NCI-H2196 (cell line): Measurements from ENCODE around the gene SERPING1.

Source experiments
- DNase-seq: peaks from one replicate; lab custom pipeline; 2025; ENCODE audit not compliant: unreplicated experiment; lab: John Stamatoyannopoulos, UW

Gene SERPING1

GRCh38 chr11:57597916-57598830, 688 bp downstream of the SERPING1 start:
- DNase-seq = no peak

- no peak for DNase-seq
Observed at GRCh38 chr11:57598831-57599155, 1.3 kb downstream of the SERPING1 start.

GRCh38 chr11:57599381-57599780, 1.9 kb downstream of the SERPING1 start:
- DNase-seq = no peak

- DNase-seq = no peak
Observed at GRCh38 chr11:57601297-57601696, 3.8 kb downstream of the SERPING1 start.

DNA sequence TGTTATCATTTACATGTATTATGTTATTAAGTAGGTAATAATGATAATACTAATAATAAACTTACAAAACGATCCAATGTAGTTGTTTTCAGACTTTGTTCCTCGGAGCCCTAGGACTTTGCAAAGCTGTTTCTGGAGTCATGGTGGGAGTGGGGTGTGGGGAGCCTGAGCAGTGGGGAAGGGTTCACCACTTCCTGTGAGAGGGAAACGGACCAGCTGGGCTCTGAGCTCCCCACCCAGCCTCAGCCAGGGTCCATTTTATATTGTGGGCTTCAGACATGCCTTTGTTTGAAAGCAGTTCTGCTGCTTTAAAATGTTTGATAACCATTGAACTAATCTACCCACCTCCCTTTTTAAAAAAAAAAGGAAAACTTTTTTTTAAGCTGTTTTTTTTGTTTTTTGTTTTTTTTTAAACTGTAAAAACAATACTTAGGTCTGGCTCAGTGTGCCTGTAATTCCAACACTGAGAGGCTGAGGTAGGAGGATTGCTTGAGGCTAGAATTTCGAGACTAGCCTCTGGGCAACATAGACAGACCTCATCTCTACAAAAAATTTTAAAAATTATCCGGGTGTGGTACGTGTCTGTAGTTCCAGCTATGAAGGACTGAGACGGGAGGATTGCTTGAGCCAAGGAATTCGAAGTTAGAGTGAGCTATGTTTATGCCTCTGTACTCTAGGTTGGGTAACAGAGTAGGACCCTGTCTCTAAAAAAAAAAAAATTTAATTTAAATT, 7.0 kb downstream of the SERPING1 start:
- no peak for DNase-seq

DNA sequence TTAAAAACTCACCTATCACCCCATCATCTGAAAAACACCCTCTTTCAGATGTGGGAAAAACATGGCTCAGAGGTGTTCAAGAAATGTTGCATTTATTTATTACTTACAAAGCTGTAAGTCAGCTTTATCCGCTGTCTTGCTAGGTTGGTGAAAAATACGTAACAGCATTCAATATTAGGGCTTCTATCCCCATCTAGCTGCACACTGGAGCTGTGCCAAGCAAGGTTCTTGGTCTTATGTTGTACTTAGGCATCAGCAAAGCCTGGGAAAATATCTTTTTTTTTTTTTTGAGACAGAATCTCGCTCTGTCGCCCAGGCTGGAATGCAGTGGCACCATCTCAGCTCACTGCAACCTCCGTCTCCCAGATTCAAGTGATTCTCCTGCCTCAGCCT, 7.5 kb downstream of the SERPING1 start:
- DNase-seq = no peak

DNA sequence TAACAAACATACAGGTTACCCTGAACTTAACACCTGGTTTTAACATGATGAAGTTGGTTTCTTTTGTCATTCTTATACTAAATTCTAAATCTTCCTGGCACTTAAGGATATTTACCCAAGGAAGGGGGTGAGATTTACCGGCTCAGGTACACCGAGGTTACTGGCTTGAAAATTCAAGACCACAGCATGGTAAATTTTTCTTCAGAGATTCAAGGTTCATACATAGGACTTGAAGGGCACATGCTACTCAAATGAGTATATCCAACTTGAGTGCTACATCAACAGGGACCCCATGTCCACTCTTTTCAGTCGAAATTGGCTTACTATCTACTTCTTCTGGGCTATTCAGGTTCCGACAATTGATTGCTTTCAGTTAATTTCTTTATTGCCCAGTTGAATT, 12.7 kb downstream of the SERPING1 start:
- no peak for DNase-seq

DNA sequence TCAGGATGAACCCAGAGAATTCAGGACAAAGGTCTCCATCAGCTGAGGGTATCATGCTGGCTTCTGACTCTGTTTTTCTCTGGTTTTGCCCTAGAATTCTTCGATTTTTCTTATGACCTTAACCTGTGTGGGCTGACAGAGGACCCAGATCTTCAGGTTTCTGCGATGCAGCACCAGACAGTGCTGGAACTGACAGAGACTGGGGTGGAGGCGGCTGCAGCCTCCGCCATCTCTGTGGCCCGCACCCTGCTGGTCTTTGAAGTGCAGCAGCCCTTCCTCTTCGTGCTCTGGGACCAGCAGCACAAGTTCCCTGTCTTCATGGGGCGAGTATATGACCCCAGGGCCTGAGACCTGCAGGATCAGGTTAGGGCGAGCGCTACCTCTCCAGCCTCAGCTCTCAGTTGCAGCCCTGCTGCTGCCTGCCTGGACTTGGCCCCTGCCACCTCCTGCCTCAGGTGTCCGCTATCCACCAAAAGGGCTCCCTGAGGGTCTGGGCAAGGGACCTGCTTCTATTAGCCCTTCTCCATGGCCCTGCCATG, 16.8 kb downstream of the SERPING1 start:
- no peak for DNase-seq

DNA sequence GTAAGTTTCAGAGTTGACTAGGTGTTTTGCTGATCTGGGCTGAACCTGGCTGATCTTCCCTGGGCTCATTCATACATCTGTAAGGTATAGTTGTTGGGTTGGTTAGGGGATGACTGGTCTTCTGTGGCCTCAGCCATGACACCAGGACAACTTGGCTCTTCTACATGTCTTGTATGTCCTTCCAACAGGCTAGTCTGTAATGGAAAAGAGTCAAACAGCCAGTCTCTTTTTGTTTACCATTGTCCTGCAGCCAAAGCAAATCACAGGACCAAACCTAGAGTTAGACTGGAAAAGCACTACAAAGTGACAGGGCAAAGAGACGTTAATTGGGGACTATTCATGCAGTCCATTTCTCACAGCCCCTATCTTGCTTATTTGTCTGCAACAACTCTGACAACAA, 17.8 kb downstream of the SERPING1 start:
- no peak for DNase-seq

GRCh38 chr11:57616595-57616994, 19.1 kb downstream of the SERPING1 start:
- DNase-seq = no peak

DNA sequence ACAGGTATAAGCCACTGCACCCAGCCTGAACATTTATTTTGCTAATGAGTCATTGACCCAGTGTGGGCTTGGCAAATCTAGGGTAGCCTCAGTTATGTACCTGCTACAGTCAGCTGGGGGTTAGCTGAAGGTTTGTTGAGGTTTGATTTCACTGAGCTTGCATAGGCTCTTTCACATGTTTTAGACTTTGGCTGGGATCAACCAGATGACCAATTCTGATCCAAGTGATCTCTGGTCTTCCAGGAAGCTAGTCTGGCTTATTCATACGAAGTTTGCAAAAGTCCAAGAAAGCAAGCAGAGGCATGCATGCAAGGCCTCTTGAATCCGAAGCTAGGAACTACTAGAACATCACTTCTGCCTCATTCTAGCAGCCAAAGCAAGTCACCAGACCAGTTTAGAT, 21.0 kb downstream of the SERPING1 start:
- no peak for DNase-seq

DNA sequence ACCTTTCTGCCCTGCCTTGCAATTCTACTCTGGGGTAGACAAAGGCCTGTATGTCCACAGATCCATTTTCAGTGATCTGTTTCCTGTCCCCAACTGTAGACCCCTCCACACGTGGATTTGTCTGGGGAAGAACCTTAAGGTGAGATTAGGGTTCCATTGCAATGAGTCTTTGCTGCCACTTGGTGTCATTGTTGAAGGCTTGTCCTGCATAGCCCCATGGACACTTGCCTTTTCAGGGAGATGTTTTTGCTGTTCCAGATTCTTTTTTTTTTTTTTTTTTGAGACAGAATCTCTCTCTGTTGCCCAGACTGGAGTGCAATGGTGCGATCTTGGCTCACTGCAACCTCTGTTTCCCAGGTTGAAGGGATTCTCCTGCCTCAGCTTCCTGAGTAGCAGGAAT, 21.8 kb downstream of the SERPING1 start:
- DNase-seq = no peak

DNA sequence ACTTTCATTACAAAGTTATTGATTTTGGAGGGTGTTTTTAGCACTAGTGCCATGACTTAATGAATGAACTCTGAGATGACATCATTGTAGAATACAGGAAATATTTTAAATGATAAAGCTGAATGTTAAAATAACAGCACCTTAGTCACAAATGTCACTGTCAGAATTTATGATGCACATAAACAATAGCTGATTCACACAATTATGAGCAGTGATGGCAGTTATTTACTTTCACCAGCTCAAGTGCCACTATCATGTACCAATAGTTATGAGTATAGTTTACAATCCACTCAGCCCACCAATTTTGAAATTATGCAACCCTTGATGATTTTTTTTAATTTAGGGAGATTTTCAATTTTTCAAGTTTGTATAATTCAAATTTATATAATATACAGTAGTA, 23.0 kb downstream of the SERPING1 start:
- no peak for DNase-seq

DNA sequence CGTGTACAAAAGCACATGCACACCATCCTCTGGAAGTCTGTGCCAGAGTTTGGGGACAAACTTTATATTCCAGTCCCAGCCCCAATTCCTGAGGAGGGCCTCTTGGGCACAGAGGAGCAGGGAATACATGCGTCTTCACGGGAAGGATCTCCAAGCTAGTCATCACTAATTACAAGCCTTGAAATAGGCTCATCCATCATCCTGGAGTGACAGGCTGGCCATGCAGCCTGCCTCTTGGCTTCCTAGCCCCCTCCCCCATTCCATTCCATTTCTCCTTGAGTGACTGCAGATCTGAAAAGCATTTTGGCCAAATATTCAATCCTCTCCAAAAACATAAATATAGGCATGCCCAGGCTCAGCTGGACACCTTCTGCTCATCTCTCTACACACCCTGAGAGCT, 24.8 kb downstream of the SERPING1 start:
- DNase-seq = no peak

DNA sequence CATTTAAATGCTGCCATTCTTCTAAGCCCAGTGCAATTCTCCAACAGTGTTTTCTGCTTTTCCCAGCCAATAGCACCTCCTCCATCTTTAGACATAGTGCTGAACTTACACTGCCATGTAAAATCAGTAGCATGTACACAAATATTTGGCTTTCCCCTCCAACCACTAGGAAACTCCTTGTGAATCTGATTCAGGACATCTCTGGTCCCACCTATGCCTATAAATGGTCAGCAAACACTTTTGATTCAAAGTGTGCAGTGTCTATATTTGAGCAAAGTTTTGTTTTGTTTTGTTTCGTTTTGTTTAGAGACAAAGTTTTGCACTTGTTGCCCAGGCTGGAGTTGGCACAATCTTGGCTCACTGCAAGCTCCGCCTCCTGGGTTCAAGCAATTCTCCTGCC, 27.4 kb downstream of the SERPING1 start:
- no peak for DNase-seq

DNA sequence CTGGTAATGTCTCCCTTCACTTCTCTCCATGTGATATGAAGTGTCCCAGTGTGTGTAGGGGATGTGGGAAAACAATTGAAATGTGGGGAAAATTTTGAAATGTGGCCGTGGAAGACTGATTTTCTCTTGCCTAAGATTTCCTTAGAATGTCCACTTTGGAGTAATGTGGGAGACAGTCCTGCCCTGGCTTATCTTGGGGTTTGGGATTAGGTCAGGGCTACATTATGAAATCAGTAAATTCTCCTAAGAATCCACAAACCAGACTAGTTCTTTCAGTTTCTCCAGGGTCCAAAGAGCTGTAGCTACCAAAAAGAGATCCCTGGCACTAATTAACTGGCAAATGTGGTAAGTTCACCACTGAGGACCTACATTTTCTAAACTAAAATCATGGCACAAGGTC, 29.4 kb downstream of the SERPING1 start:
- no peak for DNase-seq

- DNase-seq = no peak
Observed at GRCh38 chr11:57630171-57630570, 32.7 kb downstream of the SERPING1 start.

DNA sequence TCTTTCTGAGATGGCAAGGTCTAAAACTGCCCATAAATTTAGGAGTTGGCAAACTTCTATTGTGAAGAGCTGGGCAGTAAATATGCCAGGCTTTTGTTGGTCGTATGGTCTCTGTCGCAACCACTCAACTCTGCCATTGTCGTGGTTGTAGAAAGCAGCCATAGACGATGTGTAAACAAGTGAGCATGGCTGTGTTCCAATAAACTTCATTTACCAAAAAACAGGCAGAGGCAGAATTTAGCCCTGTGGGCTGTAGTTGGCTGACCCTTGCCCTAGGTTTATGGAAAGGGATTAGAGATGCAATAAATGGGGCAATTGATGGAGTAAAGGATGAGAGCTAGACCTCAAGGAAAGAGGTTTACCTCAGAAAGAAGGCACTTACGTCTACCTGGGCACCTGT, 34.6 kb downstream of the SERPING1 start:
- no peak for DNase-seq

DNA sequence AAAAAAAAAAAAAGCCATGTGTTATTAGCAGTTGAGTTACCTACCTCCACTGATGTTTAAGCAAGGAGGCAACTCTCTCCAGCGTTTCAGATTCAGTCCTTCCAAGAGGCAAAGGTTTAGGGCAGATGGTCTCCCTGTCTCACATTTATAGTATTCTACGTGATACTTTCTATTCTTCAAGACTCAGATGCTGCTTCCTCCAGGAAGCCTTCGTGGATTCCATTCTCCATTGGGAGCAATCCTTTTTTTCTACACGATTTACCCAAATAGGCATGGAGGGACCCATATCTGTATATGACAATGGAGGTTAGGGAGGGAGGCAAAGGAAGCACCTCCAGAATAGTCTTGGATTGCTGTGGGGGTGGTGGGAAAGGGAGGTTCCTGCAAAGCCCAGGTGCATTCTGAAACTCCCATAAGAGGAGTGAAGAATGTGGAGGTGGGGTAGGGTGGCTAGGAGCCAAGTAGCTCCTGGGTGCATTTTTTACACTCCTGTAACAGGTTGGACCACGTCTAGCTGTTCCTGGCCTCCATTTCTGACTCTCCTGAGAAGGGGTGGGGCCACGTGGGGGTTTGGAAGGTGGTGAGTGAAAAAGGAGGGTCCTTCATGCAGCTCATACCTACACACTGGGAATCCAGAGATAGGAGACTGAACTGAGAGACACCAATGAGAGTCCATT, 36.0 kb downstream of the SERPING1 start:
- no peak for DNase-seq

GRCh38 chr11:57634311-57634710, 36.8 kb downstream of the SERPING1 start:
- DNase-seq = no peak

- no peak for DNase-seq
Observed at GRCh38 chr11:57635246-57635645, 37.8 kb downstream of the SERPING1 start.

DNA sequence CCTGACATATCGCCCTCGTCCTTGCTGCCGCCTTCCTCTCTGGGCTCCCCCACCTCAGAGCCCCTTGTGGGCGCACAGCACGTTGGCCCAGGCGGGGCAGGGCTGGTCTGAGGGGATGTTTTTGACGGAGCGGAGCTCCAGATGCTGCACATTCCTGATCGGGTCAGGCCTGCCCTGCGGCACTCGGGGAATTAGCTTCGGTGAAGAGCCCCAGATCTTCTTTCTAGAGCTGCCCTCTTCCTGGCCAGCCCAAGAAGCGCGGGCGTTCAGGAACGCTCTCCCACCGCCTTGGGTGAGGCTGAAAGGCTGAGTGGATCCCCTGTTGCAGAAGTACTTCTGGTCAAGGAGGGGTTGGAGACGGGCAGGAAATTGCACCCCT, 40.1 kb downstream of the SERPING1 start:
- no peak for DNase-seq
